ENCODE measurements around the gene NET1.

The NET1 gene

DNA sequence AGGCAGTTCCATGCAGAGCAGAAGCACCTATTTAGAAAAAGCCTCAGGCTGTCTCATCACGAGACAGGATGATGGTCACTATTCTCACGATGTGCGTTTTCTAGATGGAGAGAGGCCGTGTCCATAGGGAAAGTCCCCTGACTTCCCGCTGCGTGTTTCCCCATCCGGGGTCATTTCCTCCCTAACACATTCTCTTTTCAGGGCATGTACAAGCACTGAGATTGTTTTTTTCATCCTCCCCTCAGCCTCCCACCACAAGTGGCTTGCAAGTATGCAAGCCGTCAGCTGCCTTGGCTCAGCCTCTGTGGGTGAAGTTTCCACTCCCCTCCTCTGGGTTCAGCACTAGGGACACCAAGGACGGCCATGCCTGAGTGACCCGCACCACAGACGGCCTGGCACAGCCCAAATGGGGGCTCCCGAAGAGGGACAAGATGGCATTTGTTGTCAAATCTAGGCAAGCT, 89.7 kb downstream of the NET1 start:
- ATAC-seq: no peak
- no peak for DNase-seq

DNA sequence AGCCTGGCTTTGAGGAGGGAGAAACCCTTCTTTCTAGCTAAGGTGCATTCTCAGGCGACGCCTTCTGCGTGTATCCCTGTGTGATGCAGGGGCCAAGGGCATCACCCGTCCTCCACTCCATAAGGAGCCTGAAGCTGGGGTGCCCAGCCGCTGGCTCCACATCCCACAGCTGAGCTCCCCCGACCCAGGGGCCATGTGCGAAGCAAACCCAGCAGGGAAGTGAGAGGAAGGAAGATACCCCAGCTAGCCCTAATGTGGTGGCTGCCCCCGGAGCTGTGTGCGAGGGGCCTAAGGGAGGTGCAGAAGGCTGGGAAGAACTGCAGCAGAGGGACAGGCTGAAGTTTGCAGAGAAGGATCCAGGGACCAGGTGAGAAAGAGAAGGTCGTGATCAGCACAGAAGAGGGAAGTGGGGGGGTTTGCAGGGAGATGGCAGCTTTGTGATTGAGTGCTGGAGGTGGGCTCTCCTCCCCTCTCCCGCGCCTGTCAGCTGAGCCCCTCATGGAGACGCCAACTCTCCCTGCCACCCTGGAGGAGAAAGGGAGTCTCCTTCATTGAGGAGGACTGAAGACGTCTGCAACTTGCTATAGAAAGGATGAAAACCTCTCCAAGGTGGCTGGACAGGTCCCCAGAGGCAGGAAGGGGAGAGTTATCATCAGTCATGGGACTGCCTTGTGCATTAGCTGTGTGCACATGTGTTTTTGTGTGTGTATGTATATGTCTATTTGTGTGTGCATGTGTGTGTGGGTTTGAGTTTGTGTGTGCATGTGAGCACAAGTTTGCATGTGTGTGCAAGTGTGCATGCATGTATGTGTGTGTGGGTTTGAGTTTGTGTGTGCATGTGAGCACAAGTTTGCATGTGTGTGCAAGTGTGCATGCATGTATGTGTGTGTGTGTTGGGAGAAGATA, 90.5 kb downstream of the NET1 start:
- DNase-seq (no peak), ATAC-seq (no peak)

DNA sequence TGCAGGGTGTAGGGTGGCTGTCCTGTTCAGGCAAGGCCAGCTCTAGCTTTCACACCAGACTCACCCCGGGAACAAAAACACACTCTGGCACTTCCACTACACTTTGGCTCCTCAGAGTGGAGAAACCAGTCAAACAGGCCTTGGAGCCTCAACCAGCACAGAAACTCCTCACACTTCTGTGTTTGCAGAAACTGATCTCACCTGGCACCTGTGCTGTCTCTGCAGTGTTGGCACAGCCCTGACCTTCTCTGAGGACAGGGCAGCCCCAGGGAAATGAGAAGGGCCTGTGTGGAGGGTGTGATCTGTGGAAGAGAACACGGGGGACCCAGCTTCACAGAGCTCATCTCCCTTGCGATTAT, 91.1 kb downstream of the NET1 start:
- ATAC-seq: no peak
- no peak for DNase-seq

DNA sequence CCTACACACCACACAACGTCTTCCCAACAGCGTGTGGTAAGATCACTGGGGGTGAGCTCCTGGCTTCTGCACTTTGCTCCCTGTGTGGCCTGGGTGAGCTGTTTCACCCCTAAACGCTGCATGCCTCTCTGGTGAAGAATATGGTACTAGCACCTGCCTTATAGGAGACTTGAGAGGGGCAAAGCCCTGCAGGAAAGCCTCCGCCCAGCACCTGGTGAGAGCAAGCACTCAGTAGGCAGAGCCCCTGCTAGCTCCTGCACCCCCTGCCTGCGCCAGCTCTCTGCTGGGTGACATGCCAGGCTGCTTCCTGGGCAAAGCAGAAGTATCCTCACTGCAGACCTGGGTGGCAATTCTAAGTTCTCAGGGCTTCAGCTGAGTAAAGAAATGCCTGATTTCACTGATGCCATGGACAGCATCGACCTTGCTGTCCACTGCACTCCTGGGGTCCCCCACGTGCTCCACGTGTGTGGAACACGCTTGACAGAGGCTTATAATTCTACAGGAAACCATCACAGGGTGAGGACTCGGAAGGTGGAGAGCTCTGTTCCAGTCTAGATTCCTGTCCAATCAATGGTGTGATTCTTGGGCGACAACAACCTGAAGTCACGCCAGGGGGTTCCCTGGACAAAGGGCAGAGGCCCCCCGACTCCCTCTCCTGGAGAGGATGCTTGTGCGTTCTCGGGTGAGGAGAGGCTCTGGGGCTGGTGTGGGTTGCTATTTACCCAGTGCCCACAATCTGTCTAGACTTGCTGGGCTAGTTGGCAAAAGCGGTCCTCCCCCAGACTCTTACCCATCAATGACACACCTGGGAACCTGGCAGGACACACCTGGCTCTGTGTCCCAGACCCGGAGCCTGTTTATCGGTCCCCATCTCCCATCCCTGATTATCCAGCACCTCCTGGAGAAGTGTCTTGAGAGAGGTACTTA, 92.1 kb downstream of the NET1 start:
- ATAC-seq: no peak
- DNase-seq: no peak

DNA sequence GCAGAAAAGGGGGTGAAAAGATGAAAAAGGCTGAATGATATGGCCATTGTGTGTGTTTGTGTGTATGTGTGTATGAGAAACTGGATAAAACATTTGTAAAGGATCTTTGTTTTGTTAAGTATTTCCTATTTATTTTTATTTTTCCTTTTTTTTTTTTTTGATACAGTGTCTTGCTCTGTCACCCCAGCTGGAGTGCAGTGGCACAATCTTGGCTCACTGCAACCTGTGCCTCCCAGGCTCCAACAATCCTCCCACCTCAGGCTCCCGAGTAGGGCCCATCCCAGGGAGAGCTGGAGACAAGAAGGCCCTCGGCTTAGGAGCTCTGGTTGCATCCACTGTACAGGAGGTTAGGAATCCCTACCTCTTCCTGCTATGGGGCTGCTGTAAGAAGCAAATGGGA, 93.9 kb downstream of the NET1 start:
- ATAC-seq: no peak
- no peak for DNase-seq

DNA sequence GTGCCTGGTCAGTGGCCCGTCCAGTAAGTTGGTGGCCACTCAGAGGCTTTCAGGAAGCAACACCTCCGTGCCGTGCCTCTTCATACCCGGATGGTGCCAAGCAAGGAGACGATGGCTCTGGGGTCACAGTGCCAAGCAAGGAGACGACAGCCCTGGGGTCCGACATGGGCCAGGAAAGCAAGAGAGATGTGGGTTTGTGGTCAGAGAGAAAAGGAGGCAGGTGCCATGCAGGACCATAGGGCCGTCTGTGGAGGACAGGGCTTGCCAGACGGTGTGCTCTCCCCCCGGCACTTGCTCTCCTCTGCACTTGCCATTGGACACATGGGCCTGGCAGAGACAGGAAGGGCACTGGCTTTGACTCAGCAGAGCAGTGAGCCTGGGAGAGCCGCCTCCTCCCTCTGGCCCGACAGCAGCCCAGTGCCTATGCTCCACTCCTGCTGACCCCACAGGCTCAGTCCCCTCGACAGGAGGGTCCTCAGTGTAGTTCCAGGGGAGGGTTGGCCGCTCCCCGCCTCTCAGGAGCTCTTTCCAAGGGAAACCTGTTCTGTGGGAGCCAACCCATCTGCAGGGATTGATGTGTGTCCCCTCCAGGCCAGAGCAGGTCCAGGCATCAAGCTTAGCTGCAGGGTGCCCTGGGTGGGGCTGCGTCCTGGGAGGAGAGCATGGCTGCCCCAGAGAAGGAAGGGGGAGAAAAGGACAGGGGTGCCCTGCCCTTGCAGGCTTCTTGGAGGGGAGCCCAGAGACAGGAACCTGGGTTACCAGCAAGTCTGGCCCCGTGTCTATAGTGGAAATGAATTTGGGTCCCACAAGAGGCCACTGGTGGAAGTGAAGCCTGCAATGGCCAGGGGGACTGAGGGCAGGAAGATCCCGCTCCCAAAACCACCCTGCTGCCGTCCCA, 94.6 kb downstream of the NET1 start:
- no peak for ATAC-seq

DNA sequence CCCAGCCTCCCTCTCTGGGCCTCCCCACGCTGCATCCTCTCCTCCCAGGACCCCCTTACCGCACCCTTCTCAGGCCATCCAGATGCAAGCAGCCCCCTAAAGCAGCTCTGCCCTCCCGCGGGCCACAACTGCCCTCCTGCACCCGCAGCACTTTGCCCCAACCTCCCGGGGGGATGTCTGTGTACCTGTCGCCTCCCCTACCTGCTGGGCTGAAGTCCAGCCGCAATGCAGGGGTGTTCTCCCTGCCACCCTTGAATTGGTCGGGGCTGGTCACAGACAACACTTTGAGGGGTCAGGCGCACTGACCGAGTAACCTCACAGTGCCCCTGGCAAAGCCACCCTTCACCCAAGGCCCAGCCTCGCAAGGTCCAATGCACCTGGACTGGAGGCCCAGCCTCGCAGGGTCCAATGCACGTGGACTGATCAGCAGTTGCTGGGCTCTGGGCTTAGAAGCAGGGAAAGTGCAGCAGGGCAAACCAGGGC, 95.3 kb downstream of the NET1 start:
- ATAC-seq (no peak), DNase-seq (no peak)

More for the DNA sequence above, 94.6 kb downstream of the NET1 start:
- no peak for DNase-seq

DNA sequence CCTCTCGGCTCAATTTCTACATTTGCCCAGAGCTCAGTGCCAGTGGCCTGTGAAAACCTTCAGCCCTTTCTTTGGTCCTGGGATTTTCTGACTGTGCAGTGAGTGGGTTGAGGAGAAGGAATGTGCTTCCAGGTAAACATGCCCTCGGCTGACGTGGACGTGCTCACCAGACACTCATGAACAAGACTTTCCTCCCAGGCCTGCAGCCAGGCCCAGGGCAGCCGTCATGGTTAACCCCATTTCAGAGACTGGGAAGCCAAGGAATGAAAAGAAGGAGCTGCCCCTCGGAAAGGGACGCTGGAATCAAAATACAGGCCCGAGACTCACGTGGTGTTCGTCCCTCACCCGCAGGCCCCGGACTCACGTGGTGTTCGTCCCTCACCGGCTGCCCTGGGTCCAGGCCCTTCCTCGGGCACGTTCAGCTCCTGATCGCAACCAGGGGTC, 95.8 kb downstream of the NET1 start:
- no peak for ATAC-seq
- DNase-seq: no peak
